Endodermal cell (in vitro differentiated cells): ENCODE data around the gene C7orf33. TPM values are rescaled to one million over a fixed set of nuclear protein-coding genes. Genes with fewer than 3 reads are reported as not detected.

Experiments
- DNase-seq: peaks from one replicate; pipeline ENCODE4 v3.0.0-alpha.2; 2017
- H3K27ac ChIP-seq: 2 replicates; pipeline ENCODE4 v1.5.1; 2013; ENCODE audit warnings: mild to moderate bottlenecking, low read depth, low read length, moderate library complexity
- H3K27me3 ChIP-seq: 2 replicates; pipeline ENCODE4 v1.6.1; 2013; ENCODE audit warnings: mild to moderate bottlenecking, low read length, moderate library complexity; ENCODE audit not compliant: insufficient read depth, control insufficient read depth, poor library complexity, severe bottlenecking
- H3K36me3 ChIP-seq: 2 replicates; pipeline ENCODE4 v1.7.0; 2013; ENCODE audit warnings: mild to moderate bottlenecking, low read length, moderate library complexity; ENCODE audit not compliant: control insufficient read depth, insufficient read depth
- H3K4me1 ChIP-seq: one replicate; pipeline ENCODE4 v1.7.0; 2013; ENCODE audit warnings: low read length; ENCODE audit not compliant: control insufficient read depth, insufficient read depth
- H3K4me3 ChIP-seq: 2 replicates; pipeline ENCODE4 v1.5.1; 2013; ENCODE audit warnings: mild to moderate bottlenecking, low read length, moderate library complexity
- H3K9ac ChIP-seq: 2 replicates; pipeline ENCODE4 v1.6.1; 2013; ENCODE audit warnings: mild to moderate bottlenecking, low read length, moderate library complexity; ENCODE audit not compliant: poor library complexity, severe bottlenecking; ENCODE audit errors: extremely low read depth
- H3K9me3 ChIP-seq: 2 replicates; pipeline ENCODE4 v1.6.1; 2013; ENCODE audit warnings: mild to moderate bottlenecking, low read length, moderate library complexity; ENCODE audit not compliant: control insufficient read depth
- H3K27ac Mint-ChIP-seq: 2 replicates; pipeline ENCODE4 v1.8.0; 2020; ENCODE audit warnings: mixed read lengths
- H3K27me3 Mint-ChIP-seq: 2 replicates; pipeline ENCODE4 v1.8.0; 2021; ENCODE audit warnings: mild to moderate bottlenecking, mixed read lengths; ENCODE audit not compliant: insufficient read depth
- H3K36me3 Mint-ChIP-seq: 2 replicates; pipeline ENCODE4 v1.8.0; 2020; ENCODE audit warnings: low read depth, mixed read lengths
- H3K4me1 Mint-ChIP-seq: 2 replicates; pipeline ENCODE4 v1.8.0; 2020; ENCODE audit warnings: mixed read lengths
- H3K4me3 Mint-ChIP-seq: 2 replicates; pipeline ENCODE4 v1.8.0; 2020; ENCODE audit warnings: mild to moderate bottlenecking, moderate library complexity, mixed read lengths
- H3K9me3 Mint-ChIP-seq: 2 replicates; pipeline ENCODE4 v1.8.0; 2020; ENCODE audit warnings: mild to moderate bottlenecking, mixed read lengths
- WGBS, 2 experiments: methylation state at CpG; one replicate each; pipeline versions ENCODE4 v1.1.5 to v1.1.7; 2013; ENCODE audit warnings: missing lambda C conversion rate in 2 of 2, mixed read lengths in 1 of 2; ENCODE audit not compliant: insufficient coverage in 1 of 2, insufficient read length in 1 of 2; 5-methylcytosine and 5-hydroxymethylcytosine counted together
- total RNA-seq, 2 donors: library from RNA; stranded (reverse); fragmentation: NEBNext Ultra II Directional in 1 of 2; extraction: Animal tissue kit (Norgen Biotek cat#: 25700) in 1 of 2; gene quantifications; 2 replicates in 1 of 2; 3 replicates in 1 of 2; pipeline ENCODE4 v1.2.1, GENCODE V29; 2021
- TF ChIP-seq, protein P1 (sequence below): fragments of 200-600 bp; sonication (generic); conservative IDR thresholded peaks from 2 replicates; pipeline ENCODE4 v1.5.0; 2021; ENCODE audit warnings: antibody characterized with exemption, mild to moderate bottlenecking

C7orf33 gene
- total RNA-seq, 2 donors from 2014 or later = not detected

DNA sequence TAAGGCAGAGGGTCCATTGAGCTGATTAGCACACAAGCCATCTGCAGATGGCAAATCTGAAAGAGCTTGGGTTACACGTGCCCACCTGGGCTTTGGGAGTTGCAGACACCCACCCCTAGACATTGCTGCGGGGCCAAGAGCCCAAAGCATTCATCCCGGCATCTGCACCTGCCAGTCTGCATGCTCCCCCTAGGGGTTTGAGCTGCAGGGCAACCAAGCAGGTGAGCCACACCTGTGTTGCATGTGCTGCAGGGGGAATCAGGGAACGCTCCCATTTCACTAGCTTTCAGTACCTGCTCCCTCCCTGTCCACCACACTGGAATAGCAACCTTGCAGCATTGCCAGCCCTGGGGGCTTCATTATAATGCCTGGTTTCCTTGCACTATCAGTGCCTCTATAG, 21.1 kb downstream of the C7orf33 start:
- TF ChIP-seq, protein P1, sequence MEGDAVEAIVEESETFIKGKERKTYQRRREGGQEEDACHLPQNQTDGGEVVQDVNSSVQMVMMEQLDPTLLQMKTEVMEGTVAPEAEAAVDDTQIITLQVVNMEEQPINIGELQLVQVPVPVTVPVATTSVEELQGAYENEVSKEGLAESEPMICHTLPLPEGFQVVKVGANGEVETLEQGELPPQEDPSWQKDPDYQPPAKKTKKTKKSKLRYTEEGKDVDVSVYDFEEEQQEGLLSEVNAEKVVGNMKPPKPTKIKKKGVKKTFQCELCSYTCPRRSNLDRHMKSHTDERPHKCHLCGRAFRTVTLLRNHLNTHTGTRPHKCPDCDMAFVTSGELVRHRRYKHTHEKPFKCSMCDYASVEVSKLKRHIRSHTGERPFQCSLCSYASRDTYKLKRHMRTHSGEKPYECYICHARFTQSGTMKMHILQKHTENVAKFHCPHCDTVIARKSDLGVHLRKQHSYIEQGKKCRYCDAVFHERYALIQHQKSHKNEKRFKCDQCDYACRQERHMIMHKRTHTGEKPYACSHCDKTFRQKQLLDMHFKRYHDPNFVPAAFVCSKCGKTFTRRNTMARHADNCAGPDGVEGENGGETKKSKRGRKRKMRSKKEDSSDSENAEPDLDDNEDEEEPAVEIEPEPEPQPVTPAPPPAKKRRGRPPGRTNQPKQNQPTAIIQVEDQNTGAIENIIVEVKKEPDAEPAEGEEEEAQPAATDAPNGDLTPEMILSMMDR = peak; percentile 77

DNA sequence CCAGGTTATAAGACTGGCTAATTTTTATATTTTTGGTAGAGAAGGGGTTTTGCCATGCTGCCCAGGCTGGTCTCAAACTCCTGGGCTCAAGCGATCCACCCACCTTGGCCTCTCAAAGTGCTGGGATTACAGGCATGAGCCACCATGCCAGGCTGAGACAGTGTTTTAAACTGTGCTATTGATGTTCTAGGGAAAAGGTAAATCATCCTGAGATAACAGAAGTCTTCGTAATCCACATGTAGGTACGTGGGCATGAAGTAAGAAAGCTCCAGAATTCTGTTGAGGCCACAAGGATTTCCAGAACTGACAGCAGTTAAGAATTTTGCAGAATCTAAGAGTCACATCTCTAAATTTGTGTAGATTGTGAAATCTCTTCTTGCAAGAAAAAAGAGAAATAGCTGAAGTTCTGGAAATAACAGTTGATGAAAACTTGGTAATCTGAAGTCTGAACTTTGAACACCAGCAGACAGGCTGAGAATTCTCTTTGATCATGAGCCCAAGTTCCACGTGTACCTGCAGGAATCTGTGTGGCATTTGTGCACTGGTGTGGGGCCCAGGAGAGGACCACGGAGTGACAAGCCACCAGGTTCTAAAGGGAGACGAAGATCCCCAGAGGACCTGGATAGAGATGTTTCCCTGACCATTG, 24.6 kb downstream of the C7orf33 start:
- Histone ChIP-seq H3K4me1 (no peaks in the 10 kb centered on the region), H3K27me3 (no peaks in the 10 kb centered on the region), H3K27ac (no peak overlapping the region), H3K9ac (no peak overlapping the region), H3K4me3 (no peak overlapping the region), H3K9me3 (no peaks in the 10 kb centered on the region), H3K36me3 (no peaks in the 10 kb centered on the region)
- H3K27ac Mint-ChIP-seq = no peak overlapping the region
- DNase-seq = no peak
- H3K4me1 Mint-ChIP-seq = no peaks in the 10 kb centered on the region
- TF ChIP-seq, protein P1 = no peak
- H3K9me3 Mint-ChIP-seq = peaks cover 12% of the 10 kb centered on the region
- no peaks in the 10 kb centered on the region for H3K36me3 Mint-ChIP-seq
- 91% methylated on average over 6 of the region's 6 CpGs for WGBS, 2 experiments
- peaks cover 10% of the 10 kb centered on the region for H3K27me3 Mint-ChIP-seq
- H3K4me3 Mint-ChIP-seq = no peak overlapping the region

More for the DNA sequence above, 21.1 kb downstream of the C7orf33 start:
- peaks cover 4% of the 10 kb centered on the region for H3K9me3 Mint-ChIP-seq
- no peaks in the 10 kb centered on the region for H3K36me3 Mint-ChIP-seq
- H3K4me1 ChIP-seq = peaks cover 3% of the 10 kb centered on the region
- H3K27ac Mint-ChIP-seq = no peak overlapping the region
- no peak overlapping the region for H3K4me3 Mint-ChIP-seq
- peaks cover 12% of the 10 kb centered on the region for H3K4me1 Mint-ChIP-seq
- H3K27me3 Mint-ChIP-seq = peaks cover 10% of the 10 kb centered on the region
- no peaks in the 10 kb centered on the region for H3K9me3 ChIP-seq
- no peak overlapping the region for H3K27ac ChIP-seq
- H3K27me3 ChIP-seq = no peaks in the 10 kb centered on the region
- no peak overlapping the region for H3K4me3 ChIP-seq
- peak; percentile 83 for DNase-seq
- no peak overlapping the region for H3K9ac ChIP-seq
- 68 to 92% methylated on average over 2 to 4 of the region's 4 CpGs for WGBS, 2 experiments
- H3K36me3 ChIP-seq = no peaks in the 10 kb centered on the region

DNA sequence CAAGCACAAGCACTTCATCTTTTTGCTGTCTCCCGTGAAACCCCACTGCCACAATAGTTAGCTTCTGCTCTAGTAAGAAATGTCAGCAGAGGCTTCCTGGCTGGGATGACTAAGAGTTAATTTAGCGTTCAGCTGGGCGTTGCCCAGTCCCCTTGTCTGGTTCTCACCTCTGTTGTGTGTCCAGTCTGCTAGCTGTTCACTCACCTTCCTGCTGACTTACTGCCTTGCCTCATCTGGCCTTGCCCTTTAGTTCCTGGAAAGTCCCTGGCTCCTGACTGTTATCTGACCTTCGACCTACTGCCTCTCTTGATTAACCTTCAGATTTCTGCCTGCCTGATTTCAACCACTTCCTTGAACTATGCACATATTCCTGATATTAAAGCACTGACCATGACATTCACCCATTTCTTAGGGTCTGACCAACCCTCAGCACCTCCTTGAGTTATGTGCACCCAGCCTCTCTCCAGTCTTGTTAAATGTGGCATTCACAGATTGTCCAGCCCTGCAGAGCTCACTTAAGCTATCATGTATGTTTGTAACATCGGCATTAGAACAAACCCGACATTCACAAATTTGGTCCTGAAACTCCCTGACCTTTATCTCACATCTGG, 30.3 kb downstream of the C7orf33 start:
- H3K36me3 Mint-ChIP-seq = no peaks in the 10 kb centered on the region
- no peaks in the 10 kb centered on the region for H3K27me3 Mint-ChIP-seq

More for the DNA sequence above, 30.3 kb downstream of the C7orf33 start:
- Histone ChIP-seq H3K4me3 (no peak overlapping the region), H3K36me3 (no peaks in the 10 kb centered on the region), H3K4me1 (no peaks in the 10 kb centered on the region), H3K9ac (no peak overlapping the region), H3K27ac (no peak overlapping the region), H3K27me3 (no peaks in the 10 kb centered on the region), H3K9me3 (no peaks in the 10 kb centered on the region)
- WGBS, 2 experiments = 89 to 92% methylated on average over 5 to 6 of the region's 6 CpGs
- Mint-ChIP-seq H3K9me3 (peaks cover 12% of the 10 kb centered on the region), H3K4me3 (no peak overlapping the region), H3K4me1 (peaks cover 3% of the 10 kb centered on the region), H3K27ac (no peak overlapping the region)
- TF ChIP-seq, protein P1 = no peak
- DNase-seq = no peak
